GM23338 (cell line): ENCODE data around the gene ALMS1. TPM values are rescaled to one million over a fixed set of nuclear protein-coding genes. Genes with fewer than 3 reads are reported as not detected.

Source experiments
- ATAC-seq: fragments of 200-7000 bp; cut with Tn5 transposase; 3 replicates; pipeline ENCODE4 v1.9.1; 2020
- DNase-seq: peaks from one replicate; pipeline ENCODE4 v3.0.0-alpha.2; 2015; ENCODE audit warnings: low spot score
- H2AFZ ChIP-seq: fragments of 200-600 bp; sonication (generic); 2 replicates; pipeline ENCODE4 v1.8.0; 2016; ENCODE audit warnings: antibody characterized with exemption, mild to moderate bottlenecking, moderate library complexity
- H3F3A ChIP-seq: fragments of 200-600 bp; sonication (generic); replicated peaks from 2 replicates; pipeline ENCODE4 v1.8.0; 2017; ENCODE audit warnings: antibody characterized with exemption, mixed run types, low read depth
- H3K27ac ChIP-seq: fragments of 200-600 bp; sonication (generic); 2 replicates; pipeline ENCODE4 v1.6.1; 2016; ENCODE audit warnings: low read depth
- H3K27me3 ChIP-seq: fragments of 200-600 bp; sonication (generic); 2 replicates; pipeline ENCODE4 v1.8.0; 2016; ENCODE audit warnings: mild to moderate bottlenecking, mixed run types, moderate library complexity; ENCODE audit not compliant: insufficient read depth
- H3K36me3 ChIP-seq: fragments of 200-600 bp; sonication (generic); 2 replicates; pipeline ENCODE4 v1.8.0; 2016; ENCODE audit warnings: mild to moderate bottlenecking; ENCODE audit not compliant: insufficient read depth
- H3K4me1 ChIP-seq: fragments of 200-600 bp; sonication (generic); 2 replicates; pipeline ENCODE4 v1.8.0; 2016; ENCODE audit warnings: mild to moderate bottlenecking, moderate library complexity; ENCODE audit not compliant: insufficient read depth
- H3K4me2 ChIP-seq: fragments of 200-600 bp; sonication (generic); 2 replicates; pipeline ENCODE4 v1.7.1; 2017; ENCODE audit warnings: mixed run types
- H3K4me3 ChIP-seq: fragments of 200-600 bp; sonication (generic); 2 replicates; pipeline ENCODE4 v1.6.1; 2016; ENCODE audit warnings: mixed run types
- H3K79me2 ChIP-seq: fragments of 200-600 bp; sonication (generic); replicated peaks from 2 replicates; pipeline ENCODE4 v1.8.0; 2017; ENCODE audit warnings: mild to moderate bottlenecking; ENCODE audit not compliant: insufficient read depth
- H3K9me2 ChIP-seq: fragments of 200-600 bp; sonication (generic); 2 replicates; pipeline ENCODE4 v1.8.0; 2017; ENCODE audit not compliant: insufficient read depth
- H4K20me1 ChIP-seq: fragments of 200-600 bp; sonication (generic); replicated peaks from 2 replicates; pipeline ENCODE4 v1.8.0; 2017; ENCODE audit warnings: mild to moderate bottlenecking; ENCODE audit not compliant: insufficient read depth
- H3K27ac Mint-ChIP-seq: 2 replicates; pipeline ENCODE4 v1.8.0; 2020; ENCODE audit warnings: inconsistent platforms, mild to moderate bottlenecking, moderate library complexity, mixed read lengths
- H3K27me3 Mint-ChIP-seq: 3 replicates; pipeline ENCODE4 v1.8.0; 2022; ENCODE audit warnings: low read depth, mild to moderate bottlenecking, moderate library complexity, mixed read lengths, inconsistent platforms; ENCODE audit not compliant: insufficient read depth, poor library complexity
- H3K36me3 Mint-ChIP-seq: 3 replicates; pipeline ENCODE4 v1.8.0; 2021; ENCODE audit warnings: low read depth, mild to moderate bottlenecking, inconsistent platforms, moderate library complexity, mixed read lengths
- H3K4me1 Mint-ChIP-seq: 3 replicates; pipeline ENCODE4 v1.8.0; 2020; ENCODE audit warnings: mild to moderate bottlenecking, inconsistent platforms, mixed read lengths
- H3K4me3 Mint-ChIP-seq: 3 replicates; pipeline ENCODE4 v1.8.0; 2021; ENCODE audit warnings: moderate library complexity, mild to moderate bottlenecking, inconsistent platforms, mixed read lengths
- H3K9me3 Mint-ChIP-seq: 3 replicates; pipeline ENCODE4 v1.8.0; 2020; ENCODE audit warnings: moderate library complexity, mild to moderate bottlenecking, inconsistent platforms, mixed read lengths
- CREB1 ChIP-seq: fragments of 250-450 bp; sonication (Bioruptor Pico); IDR thresholded peaks from 2 replicates; pipeline ENCODE4 v1.5.0; 2020; ENCODE audit warnings: low read depth, mild to moderate bottlenecking, moderate library complexity
- EZH2phosphoT487 ChIP-seq: fragments of 200-600 bp; sonication (generic); IDR thresholded peaks from one replicate; pipeline ENCODE4 v1.8.1; 2018; ENCODE audit warnings: antibody characterized with exemption; ENCODE audit not compliant: unreplicated experiment
- JUNB ChIP-seq: IDR thresholded peaks from one replicate; pipeline ENCODE4 v1.6.1; 2016; ENCODE audit warnings: antibody characterized with exemption; ENCODE audit not compliant: unreplicated experiment
- NANOG ChIP-seq: IDR thresholded peaks from 2 replicates; pipeline ENCODE4 v1.6.1; 2016; ENCODE audit warnings: antibody characterized with exemption, borderline replicate concordance
- POLR2AphosphoS5 ChIP-seq: IDR thresholded peaks from 2 replicates; pipeline ENCODE4 v1.6.1; 2016; ENCODE audit warnings: antibody characterized with exemption, low read depth
- STAT1 ChIP-seq: IDR thresholded peaks from one replicate; pipeline ENCODE4 v1.6.1; 2016; ENCODE audit warnings: antibody characterized with exemption; ENCODE audit not compliant: unreplicated experiment
- ZNF114 ChIP-seq: fragments of 250-450 bp; sonication (Bioruptor Pico); IDR thresholded peaks from 2 replicates; pipeline ENCODE4 v1.5.0; 2020; ENCODE audit warnings: mild to moderate bottlenecking, moderate library complexity
- ZNF331 ChIP-seq: fragments of 250-450 bp; sonication (Bioruptor Pico); IDR thresholded peaks from 2 replicates; pipeline ENCODE4 v1.5.0; 2020; ENCODE audit warnings: low read depth, mild to moderate bottlenecking, moderate library complexity
- polyA plus RNA-seq: library from polyadenylated mRNA; unstranded; fragments of >200 nt; fragmentation: Nextera tagmentation; extraction: Ambion mirVana; gene quantifications from 2 replicates; pipeline ENCODE4 v1.2.1, GENCODE V29; 2016
- total RNA-seq: library from RNA; depleted of rRNA; stranded (reverse); fragments of >200 nt; shearing (Covaris generic); gene quantifications from 2 replicates; pipeline ENCODE4 v1.2.3, GENCODE V29; 2014
- TF ChIP-seq, protein P1 (sequence below), 2 experiments: fragments of 200-600 bp in 1 of 2; sonication (generic) in 1 of 2; conservative IDR thresholded peaks; 2 replicates each; pipeline versions ENCODE4 v1.5.1 to v1.6.1; 2016 to 2017; ENCODE audit warnings: antibody characterized with exemption in 2 of 2, low read depth in 2 of 2, mild to moderate bottlenecking in 2 of 2, moderate library complexity in 1 of 2
- TF ChIP-seq, protein P2 (sequence below): fragments of 250-450 bp; sonication (Bioruptor Pico); IDR thresholded peaks from 2 replicates; pipeline ENCODE4 v1.5.0; 2020; ENCODE audit warnings: mild to moderate bottlenecking, moderate library complexity

The ALMS1 gene
- total and polyA plus RNA-seq, 2 experiments from 2014 or later, result 38.8 to 65.7 TPM

DNA sequence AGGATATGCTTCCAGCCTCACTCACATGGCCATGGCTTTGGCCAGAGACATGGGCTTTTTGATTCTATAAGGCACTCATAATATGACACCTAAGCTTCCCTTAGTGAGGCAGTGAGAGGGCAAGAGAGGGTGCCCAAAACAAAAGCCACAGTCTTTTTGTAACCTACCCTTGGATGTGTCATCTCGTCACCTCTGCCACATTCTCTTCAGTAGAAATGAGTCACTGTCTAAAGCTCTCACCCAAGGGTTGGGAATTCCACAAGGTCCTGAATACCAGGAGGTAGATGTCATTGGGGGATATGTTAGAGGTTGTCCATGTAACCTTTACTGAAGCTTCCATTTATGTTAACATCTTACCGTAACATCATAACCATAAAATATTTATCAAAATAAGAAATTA lies 108.4 kb downstream of the ALMS1 start:
- peaks cover 20% of the 10 kb centered on the region; the same call in 2 of the 3 replicates for H3K36me3 Mint-ChIP-seq
- Histone ChIP-seq H3K4me1 (no peaks in the 10 kb centered on the region), H3F3A (no peaks in the 10 kb centered on the region), H3K4me3 (no peak overlapping the region), H2AFZ (no peak overlapping the region), H3K4me2 (no peak overlapping the region), H3K36me3 (peaks cover 16% of the 10 kb centered on the region), H3K27ac (no peak overlapping the region), H4K20me1 (peaks cover 2% of the 10 kb centered on the region; the same call in 1 of the 2 replicates), H3K27me3 (no peaks in the 10 kb centered on the region), H3K79me2 (peaks cover 10% of the 10 kb centered on the region; the same call in 1 of the 2 replicates), H3K9me2 (no peaks in the 10 kb centered on the region)
- H3K4me1 Mint-ChIP-seq, result no peaks in the 10 kb centered on the region
- ATAC-seq (no peak), DNase-seq (peak; percentile 9)
- no peaks in the 10 kb centered on the region for H3K9me3 Mint-ChIP-seq
- TF ChIP-seq JUNB (no peak), ZNF114 (CRISPR knock-in tag) (no peak), CREB1 (CRISPR knock-in tag) (no peak), STAT1 (no peak), NANOG (no peak)
- TF ChIP-seq, protein P1, sequence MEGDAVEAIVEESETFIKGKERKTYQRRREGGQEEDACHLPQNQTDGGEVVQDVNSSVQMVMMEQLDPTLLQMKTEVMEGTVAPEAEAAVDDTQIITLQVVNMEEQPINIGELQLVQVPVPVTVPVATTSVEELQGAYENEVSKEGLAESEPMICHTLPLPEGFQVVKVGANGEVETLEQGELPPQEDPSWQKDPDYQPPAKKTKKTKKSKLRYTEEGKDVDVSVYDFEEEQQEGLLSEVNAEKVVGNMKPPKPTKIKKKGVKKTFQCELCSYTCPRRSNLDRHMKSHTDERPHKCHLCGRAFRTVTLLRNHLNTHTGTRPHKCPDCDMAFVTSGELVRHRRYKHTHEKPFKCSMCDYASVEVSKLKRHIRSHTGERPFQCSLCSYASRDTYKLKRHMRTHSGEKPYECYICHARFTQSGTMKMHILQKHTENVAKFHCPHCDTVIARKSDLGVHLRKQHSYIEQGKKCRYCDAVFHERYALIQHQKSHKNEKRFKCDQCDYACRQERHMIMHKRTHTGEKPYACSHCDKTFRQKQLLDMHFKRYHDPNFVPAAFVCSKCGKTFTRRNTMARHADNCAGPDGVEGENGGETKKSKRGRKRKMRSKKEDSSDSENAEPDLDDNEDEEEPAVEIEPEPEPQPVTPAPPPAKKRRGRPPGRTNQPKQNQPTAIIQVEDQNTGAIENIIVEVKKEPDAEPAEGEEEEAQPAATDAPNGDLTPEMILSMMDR (conservative IDR thresholded peaks at IDR 0.05; ENCODE audit: low read depth in 2 of 2), result no peak
- no peak overlapping the region for H3K4me3 Mint-ChIP-seq
- no peaks in the 10 kb centered on the region for H3K27me3 Mint-ChIP-seq
- H3K27ac Mint-ChIP-seq, result no peak overlapping the region

DNA sequence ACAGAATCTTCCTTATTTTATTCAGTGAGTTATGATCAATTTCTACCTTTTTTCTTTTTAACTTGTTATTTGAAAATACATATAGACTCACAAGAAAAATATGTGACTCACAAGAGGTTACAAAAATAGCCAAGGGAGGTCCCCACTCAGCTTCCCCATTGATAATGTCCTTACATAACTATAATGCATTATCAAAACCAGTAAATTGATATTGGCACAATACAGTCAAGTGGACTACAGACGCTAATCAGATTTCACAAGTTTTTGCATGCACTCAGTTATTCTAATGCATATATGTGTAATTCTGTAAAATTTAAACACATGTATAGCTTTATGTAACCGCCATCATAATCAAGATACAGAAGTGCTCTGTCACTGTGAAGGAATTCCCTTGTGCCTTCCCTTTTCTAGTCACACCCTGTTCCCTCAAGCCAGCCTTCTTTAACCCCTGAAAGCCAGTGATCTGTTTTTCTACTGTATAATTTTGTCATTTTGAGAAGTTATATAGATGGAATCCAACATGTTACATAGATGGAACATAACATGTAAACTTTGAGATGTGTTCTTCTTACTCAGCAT lies 118.4 kb downstream of the ALMS1 start:
- Histone ChIP-seq H3K27me3 (no peaks in the 10 kb centered on the region), H3K4me1 (no peaks in the 10 kb centered on the region), H3K36me3 (no peaks in the 10 kb centered on the region), H3K9me2 (no peaks in the 10 kb centered on the region), H4K20me1 (no peaks in the 10 kb centered on the region), H3K4me3 (no peak overlapping the region), H3K4me2 (no peak overlapping the region), H3K27ac (no peak overlapping the region), H3F3A (no peaks in the 10 kb centered on the region), H2AFZ (no peak overlapping the region), H3K79me2 (peaks cover 42% of the 10 kb centered on the region)
- Mint-ChIP-seq H3K4me1 (peaks cover 4% of the 10 kb centered on the region; the same call in 1 of the 3 replicates), H3K4me3 (no peak overlapping the region), H3K36me3 (peaks cover 45% of the 10 kb centered on the region), H3K27me3 (peaks cover 7% of the 10 kb centered on the region), H3K27ac (no peak overlapping the region), H3K9me3 (peaks cover 24% of the 10 kb centered on the region)
- ATAC-seq (no peak), DNase-seq (no peak)
- no peak for TF ChIP-seq ZNF114 (CRISPR knock-in tag)
- no peak for TF ChIP-seq JUNB
- TF ChIP-seq, protein P2, sequence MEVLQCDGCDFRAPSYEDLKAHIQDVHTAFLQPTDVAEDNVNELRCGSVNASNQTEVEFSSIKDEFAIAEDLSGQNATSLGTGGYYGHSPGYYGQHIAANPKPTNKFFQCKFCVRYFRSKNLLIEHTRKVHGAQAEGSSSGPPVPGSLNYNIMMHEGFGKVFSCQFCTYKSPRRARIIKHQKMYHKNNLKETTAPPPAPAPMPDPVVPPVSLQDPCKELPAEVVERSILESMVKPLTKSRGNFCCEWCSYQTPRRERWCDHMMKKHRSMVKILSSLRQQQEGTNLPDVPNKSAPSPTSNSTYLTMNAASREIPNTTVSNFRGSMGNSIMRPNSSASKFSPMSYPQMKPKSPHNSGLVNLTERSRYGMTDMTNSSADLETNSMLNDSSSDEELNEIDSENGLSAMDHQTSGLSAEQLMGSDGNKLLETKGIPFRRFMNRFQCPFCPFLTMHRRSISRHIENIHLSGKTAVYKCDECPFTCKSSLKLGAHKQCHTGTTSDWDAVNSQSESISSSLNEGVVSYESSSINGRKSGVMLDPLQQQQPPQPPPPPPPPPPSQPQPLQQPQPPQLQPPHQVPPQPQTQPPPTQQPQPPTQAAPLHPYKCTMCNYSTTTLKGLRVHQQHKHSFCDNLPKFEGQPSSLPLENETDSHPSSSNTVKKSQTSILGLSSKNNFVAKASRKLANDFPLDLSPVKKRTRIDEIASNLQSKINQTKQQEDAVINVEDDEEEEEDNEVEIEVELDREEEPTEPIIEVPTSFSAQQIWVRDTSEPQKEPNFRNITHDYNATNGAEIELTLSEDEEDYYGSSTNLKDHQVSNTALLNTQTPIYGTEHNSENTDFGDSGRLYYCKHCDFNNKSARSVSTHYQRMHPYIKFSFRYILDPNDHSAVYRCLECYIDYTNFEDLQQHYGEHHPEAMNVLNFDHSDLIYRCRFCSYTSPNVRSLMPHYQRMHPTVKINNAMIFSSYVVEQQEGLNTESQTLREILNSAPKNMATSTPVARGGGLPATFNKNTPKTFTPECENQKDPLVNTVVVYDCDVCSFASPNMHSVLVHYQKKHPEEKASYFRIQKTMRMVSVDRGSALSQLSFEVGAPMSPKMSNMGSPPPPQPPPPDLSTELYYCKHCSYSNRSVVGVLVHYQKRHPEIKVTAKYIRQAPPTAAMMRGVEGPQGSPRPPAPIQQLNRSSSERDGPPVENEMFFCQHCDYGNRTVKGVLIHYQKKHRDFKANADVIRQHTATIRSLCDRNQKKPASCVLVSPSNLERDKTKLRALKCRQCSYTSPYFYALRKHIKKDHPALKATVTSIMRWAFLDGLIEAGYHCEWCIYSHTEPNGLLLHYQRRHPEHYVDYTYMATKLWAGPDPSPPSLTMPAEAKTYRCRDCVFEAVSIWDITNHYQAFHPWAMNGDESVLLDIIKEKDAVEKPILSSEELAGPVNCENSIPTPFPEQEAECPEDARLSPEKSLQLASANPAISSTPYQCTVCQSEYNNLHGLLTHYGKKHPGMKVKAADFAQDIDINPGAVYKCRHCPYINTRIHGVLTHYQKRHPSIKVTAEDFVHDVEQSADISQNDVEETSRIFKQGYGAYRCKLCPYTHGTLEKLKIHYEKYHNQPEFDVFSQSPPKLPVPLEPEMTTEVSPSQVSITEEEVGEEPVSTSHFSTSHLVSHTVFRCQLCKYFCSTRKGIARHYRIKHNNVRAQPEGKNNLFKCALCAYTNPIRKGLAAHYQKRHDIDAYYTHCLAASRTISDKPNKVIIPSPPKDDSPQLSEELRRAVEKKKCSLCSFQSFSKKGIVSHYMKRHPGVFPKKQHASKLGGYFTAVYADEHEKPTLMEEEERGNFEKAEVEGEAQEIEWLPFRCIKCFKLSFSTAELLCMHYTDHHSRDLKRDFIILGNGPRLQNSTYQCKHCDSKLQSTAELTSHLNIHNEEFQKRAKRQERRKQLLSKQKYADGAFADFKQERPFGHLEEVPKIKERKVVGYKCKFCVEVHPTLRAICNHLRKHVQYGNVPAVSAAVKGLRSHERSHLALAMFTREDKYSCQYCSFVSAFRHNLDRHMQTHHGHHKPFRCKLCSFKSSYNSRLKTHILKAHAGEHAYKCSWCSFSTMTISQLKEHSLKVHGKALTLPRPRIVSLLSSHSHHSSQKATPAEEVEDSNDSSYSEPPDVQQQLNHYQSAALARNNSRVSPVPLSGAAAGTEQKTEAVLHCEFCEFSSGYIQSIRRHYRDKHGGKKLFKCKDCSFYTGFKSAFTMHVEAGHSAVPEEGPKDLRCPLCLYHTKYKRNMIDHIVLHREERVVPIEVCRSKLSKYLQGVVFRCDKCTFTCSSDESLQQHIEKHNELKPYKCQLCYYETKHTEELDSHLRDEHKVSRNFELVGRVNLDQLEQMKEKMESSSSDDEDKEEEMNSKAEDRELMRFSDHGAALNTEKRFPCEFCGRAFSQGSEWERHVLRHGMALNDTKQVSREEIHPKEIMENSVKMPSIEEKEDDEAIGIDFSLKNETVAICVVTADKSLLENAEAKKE (CRISPR knock-in tag), result no peak
- no peak for TF ChIP-seq POLR2AphosphoS5
- TF ChIP-seq ZNF331 (CRISPR knock-in tag), result no peak
- TF ChIP-seq CREB1 (CRISPR knock-in tag), result no peak
- no peak for TF ChIP-seq EZH2phosphoT487
